T-helper 17 cell (primary cell): ENCODE measurements around the gene PDE8B. TPM values are rescaled to one million over a fixed set of nuclear protein-coding genes. Genes with fewer than 3 reads are reported as not detected.

Experiments
- ATAC-seq: fragments of 150-1000 bp; cut with Tn5 transposase; 2 replicates; pipeline ENCODE4 v1.10.0; 2021; ENCODE audit warnings: mild to moderate bottlenecking, moderate library complexity
- DNase-seq, 3 donors: peaks; one replicate each; pipeline versions ENCODE4 v3.0.0 to v3.0.0-alpha.2; 2020 to 2021
- H3K9me3 ChIP-seq: one replicate; pipeline ENCODE4 v1.7.0; 2013; ENCODE audit warnings: low read length, mild to moderate bottlenecking; ENCODE audit not compliant: control insufficient read depth, poor library complexity, severe bottlenecking
- H3K27ac Mint-ChIP-seq: one replicate; pipeline ENCODE4 v1.8.0; 2022; ENCODE audit warnings: mild to moderate bottlenecking, moderate library complexity, mixed read lengths
- H3K27me3 Mint-ChIP-seq: one replicate; pipeline ENCODE4 v1.8.0; 2022; ENCODE audit warnings: mixed read lengths
- H3K36me3 Mint-ChIP-seq: one replicate; pipeline ENCODE4 v1.8.0; 2022; ENCODE audit warnings: low read depth, mixed read lengths
- H3K4me1 Mint-ChIP-seq: one replicate; pipeline ENCODE4 v1.8.0; 2022; ENCODE audit warnings: mild to moderate bottlenecking, mixed read lengths
- H3K4me3 Mint-ChIP-seq: one replicate; pipeline ENCODE4 v1.8.0; 2022; ENCODE audit warnings: mild to moderate bottlenecking, moderate library complexity, mixed read lengths
- total RNA-seq, 4 donors: library from RNA in 2 of 4; stranded (reverse) in 2 of 4; gene quantifications; one replicate each; pipeline ENCODE4 v1.2.3 and lab custom pipeline; 2022 to 2026

PDE8B gene
- total RNA-seq, 2 donors from 2014 or later: 0.29 TPM; not detected in 1

GRCh38 chr5:77256406-77256805 lies 45.9 kb downstream of the PDE8B start:
- peaks cover 43% of the 10 kb centered on the region for H3K27me3 Mint-ChIP-seq
- ATAC-seq: no peak
- H3K36me3 Mint-ChIP-seq: no peaks in the 10 kb centered on the region

GRCh38 chr5:77258652-77259051 lies 48.2 kb downstream of the PDE8B start:
- no peak overlapping the region for H3K27ac Mint-ChIP-seq
- DNase-seq: no peak
- no peaks in the 10 kb centered on the region for H3K9me3 ChIP-seq
- H3K4me1 Mint-ChIP-seq: no peaks in the 10 kb centered on the region
- H3K36me3 Mint-ChIP-seq: no peaks in the 10 kb centered on the region
- ATAC-seq: no peak
- peaks cover 39% of the 10 kb centered on the region for H3K27me3 Mint-ChIP-seq
- H3K4me3 Mint-ChIP-seq: no peak overlapping the region

More at GRCh38 chr5:77256406-77256805, 45.9 kb downstream of the PDE8B start:
- no peak for DNase-seq
- no peaks in the 10 kb centered on the region for H3K9me3 ChIP-seq
- Mint-ChIP-seq H3K4me1 (no peaks in the 10 kb centered on the region), H3K27ac (no peak overlapping the region), H3K4me3 (no peak overlapping the region)

- H3K9me3 ChIP-seq: no peaks in the 10 kb centered on the region
- no peak for ATAC-seq
- DNase-seq: no peak
- no peak overlapping the region for H3K4me3 Mint-ChIP-seq
- H3K27ac Mint-ChIP-seq: no peak overlapping the region
- H3K36me3 Mint-ChIP-seq: no peaks in the 10 kb centered on the region
- H3K27me3 Mint-ChIP-seq: peaks cover 33% of the 10 kb centered on the region
- no peaks in the 10 kb centered on the region for H3K4me1 Mint-ChIP-seq
Measured at GRCh38 chr5:77259476-77259875, 49.0 kb downstream of the PDE8B start.

GRCh38 chr5:77262697-77263096 lies 52.2 kb downstream of the PDE8B start:
- no peak for ATAC-seq
- Mint-ChIP-seq H3K27me3 (peaks cover 15% of the 10 kb centered on the region), H3K27ac (no peak overlapping the region), H3K4me3 (no peak overlapping the region), H3K4me1 (no peaks in the 10 kb centered on the region), H3K36me3 (no peaks in the 10 kb centered on the region)
- no peak for DNase-seq
- no peaks in the 10 kb centered on the region for H3K9me3 ChIP-seq

GRCh38 chr5:77266291-77266690 lies 55.8 kb downstream of the PDE8B start:
- H3K27ac Mint-ChIP-seq: no peak overlapping the region
- no peaks in the 10 kb centered on the region for H3K36me3 Mint-ChIP-seq
- H3K27me3 Mint-ChIP-seq: peaks cover 13% of the 10 kb centered on the region
- ATAC-seq (no peak), DNase-seq (no peak)
- H3K4me1 Mint-ChIP-seq: no peaks in the 10 kb centered on the region
- H3K9me3 ChIP-seq: no peaks in the 10 kb centered on the region
- no peak overlapping the region for H3K4me3 Mint-ChIP-seq

GRCh38 chr5:77267496-77267895 lies 57.0 kb downstream of the PDE8B start:
- ATAC-seq (no peak), DNase-seq (no peak)
- H3K36me3 Mint-ChIP-seq: no peaks in the 10 kb centered on the region
- H3K4me3 Mint-ChIP-seq: no peak overlapping the region
- H3K27ac Mint-ChIP-seq: no peak overlapping the region
- H3K4me1 Mint-ChIP-seq: no peaks in the 10 kb centered on the region
- H3K27me3 Mint-ChIP-seq: peaks cover 17% of the 10 kb centered on the region
- H3K9me3 ChIP-seq: no peaks in the 10 kb centered on the region

- Mint-ChIP-seq H3K27ac (no peak overlapping the region), H3K4me1 (no peaks in the 10 kb centered on the region), H3K27me3 (peaks cover 18% of the 10 kb centered on the region), H3K36me3 (peaks cover 2% of the 10 kb centered on the region), H3K4me3 (no peak overlapping the region)
- ATAC-seq: no peak
- H3K9me3 ChIP-seq: no peaks in the 10 kb centered on the region
- no peak for DNase-seq
Measured at GRCh38 chr5:77272206-77272605, 61.7 kb downstream of the PDE8B start.

GRCh38 chr5:77277759-77278158 lies 67.3 kb downstream of the PDE8B start:
- Mint-ChIP-seq H3K4me3 (no peak overlapping the region), H3K27me3 (peaks cover 17% of the 10 kb centered on the region), H3K36me3 (peaks cover 4% of the 10 kb centered on the region), H3K27ac (no peak overlapping the region), H3K4me1 (peaks cover 8% of the 10 kb centered on the region)
- no peaks in the 10 kb centered on the region for H3K9me3 ChIP-seq
- ATAC-seq (no peak), DNase-seq (no peak)

- Mint-ChIP-seq H3K27ac (no peak overlapping the region), H3K36me3 (peaks cover 2% of the 10 kb centered on the region), H3K4me3 (no peak overlapping the region), H3K27me3 (peaks cover 22% of the 10 kb centered on the region), H3K4me1 (peaks cover 8% of the 10 kb centered on the region)
- ATAC-seq: no peak
- no peak for DNase-seq
- no peaks in the 10 kb centered on the region for H3K9me3 ChIP-seq
Measured at GRCh38 chr5:77280036-77280435, 69.6 kb downstream of the PDE8B start.

- ATAC-seq (no peak), DNase-seq (no peak)
- Mint-ChIP-seq H3K27ac (no peak overlapping the region), H3K4me1 (peaks cover 8% of the 10 kb centered on the region), H3K4me3 (no peak overlapping the region), H3K36me3 (peaks cover 2% of the 10 kb centered on the region), H3K27me3 (peaks cover 38% of the 10 kb centered on the region)
- H3K9me3 ChIP-seq: no peaks in the 10 kb centered on the region
Measured at GRCh38 chr5:77281969-77282336, 71.5 kb downstream of the PDE8B start.

GRCh38 chr5:77282337-77283027 lies 72.0 kb downstream of the PDE8B start:
- H3K4me1 Mint-ChIP-seq: peaks cover 9% of the 10 kb centered on the region
- H3K27ac Mint-ChIP-seq: no peak overlapping the region
- peaks cover 6% of the 10 kb centered on the region for H3K36me3 Mint-ChIP-seq
- no peaks in the 10 kb centered on the region for H3K9me3 ChIP-seq
- H3K27me3 Mint-ChIP-seq: peaks cover 42% of the 10 kb centered on the region
- DNase-seq: no peak
- H3K4me3 Mint-ChIP-seq: no peak overlapping the region
- ATAC-seq: no peak

- ATAC-seq: no peak
- no peak for DNase-seq
- Mint-ChIP-seq H3K36me3 (peaks cover 6% of the 10 kb centered on the region), H3K4me3 (no peak overlapping the region), H3K27ac (no peak overlapping the region), H3K27me3 (peaks cover 63% of the 10 kb centered on the region), H3K4me1 (peaks cover 2% of the 10 kb centered on the region)
- H3K9me3 ChIP-seq: no peaks in the 10 kb centered on the region
Measured at GRCh38 chr5:77285251-77285841, 74.9 kb downstream of the PDE8B start.

- DNase-seq: no peak
- no peak for ATAC-seq
- Mint-ChIP-seq H3K4me1 (peaks cover 2% of the 10 kb centered on the region), H3K36me3 (peaks cover 4% of the 10 kb centered on the region), H3K27me3 (peaks cover 55% of the 10 kb centered on the region), H3K4me3 (no peak overlapping the region), H3K27ac (no peak overlapping the region)
- no peaks in the 10 kb centered on the region for H3K9me3 ChIP-seq
Measured at GRCh38 chr5:77292026-77292757, 81.7 kb downstream of the PDE8B start.
